RWPE1 (cell line): ENCODE data around the gene MMUT.

Experiments used
- CTCF ChIA-PET: fragments of 350-600 bp; sonication (Branson Sonifier 250); formaldehyde crosslinking; extraction: SDS; loops from one replicate; lab custom pipeline; 2021; lab: Yijun Ruan, JAX
- POLR2A ChIA-PET: fragments of 400-600 bp; formaldehyde crosslinking; extraction: SDS; loops from one replicate; lab custom pipeline; 2020; ENCODE audit warnings: antibody characterized with exemption; ENCODE audit not compliant: low non-redundant PET; lab: Yijun Ruan, JAX
- DNase-seq: peaks from one replicate; pipeline ENCODE4 v3.0.0; 2012; ENCODE audit warnings: low spot score
- H3K27ac ChIP-seq: fragments of 450-650 bp; 2 replicates; pipeline ENCODE4 v1.5.1; 2017
- TF ChIP-seq, protein P1 (sequence below): fragments of 450-650 bp; conservative IDR thresholded peaks from 2 replicates; pipeline ENCODE4 v1.5.1; 2017; ENCODE audit warnings: low read depth, mild to moderate bottlenecking

The MMUT gene

DNA sequence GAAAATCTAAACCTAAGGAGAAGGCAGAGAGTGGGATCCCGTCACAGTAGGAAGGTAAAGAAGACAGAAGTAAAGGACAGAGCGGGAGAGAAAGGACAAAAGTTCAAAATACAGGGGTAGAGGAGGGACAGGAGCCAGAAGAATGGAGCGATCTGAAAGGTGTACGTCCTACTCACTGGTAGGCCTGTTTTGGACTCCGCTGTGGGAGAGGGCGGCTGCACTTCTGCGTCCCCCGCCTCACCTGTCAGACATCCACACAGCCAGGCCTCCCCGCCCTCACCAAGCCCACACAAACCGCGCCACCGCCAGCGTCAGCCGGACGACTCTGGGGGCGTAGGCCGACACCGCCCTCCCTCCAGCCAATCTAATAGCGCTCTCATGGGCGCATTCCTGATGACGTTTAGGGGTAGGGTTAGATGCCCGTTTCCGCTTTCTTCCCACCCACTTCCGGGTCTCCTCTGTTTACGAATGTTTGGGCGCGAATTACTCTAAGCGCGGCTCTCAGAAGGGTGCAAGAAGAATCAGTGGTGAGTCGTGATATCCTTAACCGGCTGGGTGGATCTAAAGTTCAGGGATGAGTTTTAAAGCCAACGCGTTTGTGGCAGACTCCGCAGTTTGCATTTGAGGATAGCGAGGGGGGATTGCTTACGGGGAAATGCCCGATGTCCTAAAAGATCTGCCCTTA lies at the start of gene MMUT, which contains the start of gene CENPQ:
Gene MMUT, minus strand, starts transcription at position 327 of the 685 bp plus-strand sequence. CDS start 3,787 bp downstream, outside the sequence.
Gene CENPQ, plus strand, starts transcription at position 444 of the 685 bp plus-strand sequence. CDS start 6,807 bp downstream, outside the sequence.
- H3K27ac ChIP-seq, result peak within 1 kb of the TSS; percentile 74
- TF ChIP-seq, protein P1, sequence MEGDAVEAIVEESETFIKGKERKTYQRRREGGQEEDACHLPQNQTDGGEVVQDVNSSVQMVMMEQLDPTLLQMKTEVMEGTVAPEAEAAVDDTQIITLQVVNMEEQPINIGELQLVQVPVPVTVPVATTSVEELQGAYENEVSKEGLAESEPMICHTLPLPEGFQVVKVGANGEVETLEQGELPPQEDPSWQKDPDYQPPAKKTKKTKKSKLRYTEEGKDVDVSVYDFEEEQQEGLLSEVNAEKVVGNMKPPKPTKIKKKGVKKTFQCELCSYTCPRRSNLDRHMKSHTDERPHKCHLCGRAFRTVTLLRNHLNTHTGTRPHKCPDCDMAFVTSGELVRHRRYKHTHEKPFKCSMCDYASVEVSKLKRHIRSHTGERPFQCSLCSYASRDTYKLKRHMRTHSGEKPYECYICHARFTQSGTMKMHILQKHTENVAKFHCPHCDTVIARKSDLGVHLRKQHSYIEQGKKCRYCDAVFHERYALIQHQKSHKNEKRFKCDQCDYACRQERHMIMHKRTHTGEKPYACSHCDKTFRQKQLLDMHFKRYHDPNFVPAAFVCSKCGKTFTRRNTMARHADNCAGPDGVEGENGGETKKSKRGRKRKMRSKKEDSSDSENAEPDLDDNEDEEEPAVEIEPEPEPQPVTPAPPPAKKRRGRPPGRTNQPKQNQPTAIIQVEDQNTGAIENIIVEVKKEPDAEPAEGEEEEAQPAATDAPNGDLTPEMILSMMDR, result no peak
- DNase-seq, result peak; percentile 97
- POLR2A ChIA-PET, result no interaction called here
- CTCF ChIA-PET, result no interaction called here

DNA sequence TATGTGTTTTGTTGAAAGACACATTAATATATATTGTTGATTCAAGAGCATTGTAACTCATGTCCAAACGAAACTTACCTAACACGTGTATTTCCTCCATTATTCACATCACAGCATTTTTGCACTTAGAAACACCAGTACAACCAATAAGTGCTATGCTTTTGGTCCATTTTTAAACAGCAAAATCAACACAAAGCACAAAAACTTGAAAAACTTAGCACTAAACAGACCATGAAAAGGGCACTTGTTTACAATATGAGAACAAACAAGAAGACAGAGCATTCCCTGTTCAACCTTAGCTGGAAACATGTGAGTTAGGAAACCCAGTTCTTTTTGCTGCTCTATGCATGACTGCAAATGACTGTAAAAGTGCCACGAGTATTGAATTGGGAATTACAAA lies 46.3 kb upstream of the MMUT start:
- TF ChIP-seq, protein P1, result no peak
- ChIA-PET CTCF (no interaction called here), POLR2A (no interaction called here)
- H3K27ac ChIP-seq, result no peak overlapping the region
- DNase-seq, result no peak

DNA sequence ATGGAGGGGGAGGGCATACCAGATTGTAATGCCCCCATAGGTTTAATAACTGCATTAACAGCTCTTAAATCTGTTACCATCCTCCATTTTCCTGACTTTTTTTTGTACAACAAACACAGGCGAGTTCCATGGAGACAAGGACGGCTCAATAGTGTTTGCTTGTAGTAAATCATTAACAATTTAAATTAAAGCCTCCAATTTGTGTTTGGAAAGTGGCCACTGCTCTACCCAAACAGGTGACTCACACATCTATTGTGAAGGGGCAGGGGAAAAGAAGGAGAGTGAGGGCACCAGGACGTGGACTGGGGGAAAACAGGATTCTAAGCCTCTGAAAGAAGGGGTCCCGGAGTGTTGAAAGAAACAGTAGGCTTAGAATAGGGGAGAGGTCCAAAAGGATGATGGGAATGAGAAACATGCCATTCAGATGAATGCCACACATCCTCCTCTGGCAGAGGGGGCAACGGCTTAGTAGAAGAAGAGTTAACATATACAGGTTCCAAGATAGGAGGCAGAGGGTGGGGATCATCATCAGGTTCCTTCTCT lies 43.6 kb upstream of the MMUT start:
- no peak for DNase-seq
- ChIA-PET POLR2A (no interaction called here), CTCF (no interaction called here)
- no peak overlapping the region for H3K27ac ChIP-seq
- TF ChIP-seq, protein P1, result no peak

- TF ChIP-seq, protein P1, result no peak
- DNase-seq, result no peak
- POLR2A ChIA-PET, result no interaction called here
- CTCF ChIA-PET, result no interaction called here
- H3K27ac ChIP-seq, result no peak overlapping the region
Measured at GRCh38 chr6:49504666-49505065, 41.6 kb upstream of the MMUT start.

DNA sequence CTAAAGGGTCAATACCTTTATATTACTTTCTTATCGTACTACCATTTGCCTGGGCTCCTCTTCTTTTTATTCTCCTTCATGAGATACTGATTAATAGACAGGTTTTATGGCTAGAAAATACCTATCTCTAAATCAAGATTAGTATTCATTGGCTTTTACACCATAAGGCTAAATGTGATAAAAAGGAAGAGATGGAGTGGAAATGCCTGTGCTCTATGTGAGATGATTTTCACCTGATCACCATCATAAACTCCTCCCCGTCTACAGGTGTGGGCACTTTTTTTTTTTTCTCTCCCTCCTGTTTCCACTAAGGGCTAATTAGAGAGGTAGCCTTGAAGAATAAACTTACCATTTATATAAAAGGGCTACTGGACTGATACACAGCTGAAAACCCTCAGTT lies 36.6 kb upstream of the MMUT start, which contains the start of gene GLYATL3:
Gene GLYATL3, plus strand, starts transcription at position 301 of the 400 bp plus-strand sequence. CDS start 12,068 bp downstream, outside the sequence.
- POLR2A ChIA-PET, result no interaction called here
- DNase-seq, result no peak
- TF ChIP-seq, protein P1, result no peak
- H3K27ac ChIP-seq, result no peak within 1 kb of the TSS
- CTCF ChIA-PET, result interaction anchor here (1.0 kb wide), 1 partner anchor 32 kb away, joined by 4 read pairs; no protein-coding TSS in a partner anchor

DNA sequence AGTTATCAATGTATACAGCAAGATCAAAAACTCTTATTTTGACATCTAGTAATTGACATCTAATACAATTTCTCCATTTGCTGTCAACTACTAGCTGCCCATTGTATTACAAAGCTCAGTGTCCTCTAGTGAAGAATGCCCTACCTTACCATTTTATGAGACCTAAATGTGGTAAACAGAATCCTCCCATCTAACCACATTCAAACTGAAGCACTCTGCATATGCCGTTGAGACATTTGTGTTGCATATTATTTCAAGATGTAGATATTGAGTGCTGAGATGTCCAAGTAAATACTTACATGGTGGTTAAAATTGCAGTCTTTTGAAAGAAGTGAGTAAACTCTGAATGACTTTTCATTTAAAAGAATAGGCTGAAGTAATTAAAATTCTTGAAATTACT lies 36.1 kb upstream of the MMUT start:
- no peak for DNase-seq
- H3K27ac ChIP-seq, result no peak overlapping the region
- POLR2A ChIA-PET, result no interaction called here
- TF ChIP-seq, protein P1, result no peak
- CTCF ChIA-PET, result interaction anchor here (1.0 kb wide), 1 partner anchor 33 kb away, joined by 4 read pairs; no protein-coding TSS in a partner anchor
